ENCODE measurements around the gene SHOC2. TPM values are rescaled to one million over a fixed set of nuclear protein-coding genes. Genes with fewer than 3 reads are reported as not detected.

Gene SHOC2
- polyA plus RNA-seq, 1 donor (not counting 4 experiments of a cell fraction or from before 2014, with no cell fraction given) = 27.7 TPM

DNA sequence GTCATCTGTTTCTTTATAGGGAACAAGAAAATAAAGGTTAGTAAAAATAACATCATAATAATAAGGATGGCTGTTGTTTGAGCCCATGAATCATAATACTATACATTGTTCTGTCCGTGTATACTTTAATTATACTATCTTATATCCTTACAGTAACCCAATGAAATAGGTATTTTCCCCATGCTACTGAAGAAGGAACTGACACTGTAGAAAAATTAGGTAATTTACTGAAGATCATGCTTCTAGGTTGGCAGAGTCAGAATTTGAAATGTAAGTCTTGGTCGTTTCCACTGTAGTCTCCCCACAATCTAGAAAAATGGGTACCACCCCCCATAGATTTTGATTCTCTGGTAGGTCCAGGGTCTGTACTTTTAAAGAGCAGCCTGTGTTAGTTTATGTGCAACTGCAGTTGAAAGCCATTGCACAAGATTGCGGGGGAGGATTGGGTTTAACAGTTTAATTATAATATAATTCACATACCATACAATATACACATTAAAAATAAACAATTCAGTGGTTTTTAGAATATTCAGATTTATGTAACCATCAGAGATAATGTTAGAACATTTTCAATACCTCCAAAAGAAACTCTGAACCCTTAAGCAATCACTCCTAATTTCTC lies 47.7 kb downstream of the SHOC2 start:
- Histone ChIP-seq H3K4me3 (ENCODE audit: control insufficient read depth in 2 of 3, extremely low read depth in 1 of 3, insufficient read depth in 2 of 3, low read depth in 1 of 3, low read length in 3 of 3) (no peak overlapping the region), H3K79me2 (ENCODE audit: control insufficient read depth, insufficient read depth, low read length) (peaks cover 69% of the 10 kb centered on the region), H3K9ac (ENCODE audit: control insufficient read depth, extremely low read depth, insufficient read depth, low read length) (no peak overlapping the region)

DNA sequence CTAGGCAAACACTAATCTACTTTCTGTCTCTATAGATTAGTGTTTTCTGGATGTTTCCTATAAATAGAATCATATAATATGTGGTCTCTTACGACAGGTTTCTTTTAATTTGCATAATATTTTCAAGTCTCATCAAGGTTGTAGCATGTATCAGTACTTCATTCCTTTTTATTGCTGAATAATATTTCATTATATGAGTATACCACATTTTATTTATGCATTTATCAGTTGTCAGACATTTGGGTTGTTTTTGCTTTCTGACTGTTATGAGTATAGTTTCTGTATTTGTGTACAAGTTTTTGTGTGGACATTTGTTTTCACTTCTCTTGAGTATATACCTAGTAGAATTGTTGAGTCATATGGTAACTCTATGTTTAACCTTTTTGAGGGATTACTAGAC lies 48.2 kb downstream of the SHOC2 start:
- DNase-seq (ENCODE audit: low read depth, low spot score) (no peak), FAIRE-seq (no peak)
- peaks cover 69% of the 10 kb centered on the region for H3K79me2 ChIP-seq (ENCODE audit: control insufficient read depth, insufficient read depth, low read length)
- H3K27me3 ChIP-seq (ENCODE audit: control insufficient read depth, extremely low read depth, insufficient read depth, low read length) = no peaks in the 10 kb centered on the region
- H4K20me1 ChIP-seq (ENCODE audit: control insufficient read depth, extremely low read depth, insufficient read depth, low read length) = no peaks in the 10 kb centered on the region
- no peaks in the 10 kb centered on the region for H3K4me1 ChIP-seq (ENCODE audit: control insufficient read depth, extremely low read depth, insufficient read depth, low read length)
- no peak overlapping the region for H3K4me2 ChIP-seq (ENCODE audit: control insufficient read depth, extremely low read depth, insufficient read depth, low read depth, low read length)
- no peaks in the 10 kb centered on the region for H3K9me3 ChIP-seq (ENCODE audit: control insufficient read depth, low read depth, low read length)
- H3K4me3 ChIP-seq (ENCODE audit: control insufficient read depth in 2 of 3, extremely low read depth in 1 of 3, insufficient read depth in 2 of 3, low read depth in 1 of 3, low read length in 3 of 3) = no peak overlapping the region
- no peaks in the 10 kb centered on the region for H3K9me1 ChIP-seq (ENCODE audit: control insufficient read depth, extremely low read depth, insufficient read depth, low read length)
- no peak overlapping the region for H3K9ac ChIP-seq (ENCODE audit: control insufficient read depth, extremely low read depth, insufficient read depth, low read length)
- no peaks in the 10 kb centered on the region for H3K36me3 ChIP-seq (ENCODE audit: control insufficient read depth in 2 of 2, extremely low read depth in 1 of 2, insufficient read depth in 2 of 2, low read length in 2 of 2)
- H3K27ac ChIP-seq (ENCODE audit: control insufficient read depth, insufficient read depth, low read length) = no peak overlapping the region
- TF ChIP-seq EZH2 (IDR thresholded peaks at IDR 0.05; ENCODE audit: low read length) = no peak
- TF ChIP-seq, protein P1, sequence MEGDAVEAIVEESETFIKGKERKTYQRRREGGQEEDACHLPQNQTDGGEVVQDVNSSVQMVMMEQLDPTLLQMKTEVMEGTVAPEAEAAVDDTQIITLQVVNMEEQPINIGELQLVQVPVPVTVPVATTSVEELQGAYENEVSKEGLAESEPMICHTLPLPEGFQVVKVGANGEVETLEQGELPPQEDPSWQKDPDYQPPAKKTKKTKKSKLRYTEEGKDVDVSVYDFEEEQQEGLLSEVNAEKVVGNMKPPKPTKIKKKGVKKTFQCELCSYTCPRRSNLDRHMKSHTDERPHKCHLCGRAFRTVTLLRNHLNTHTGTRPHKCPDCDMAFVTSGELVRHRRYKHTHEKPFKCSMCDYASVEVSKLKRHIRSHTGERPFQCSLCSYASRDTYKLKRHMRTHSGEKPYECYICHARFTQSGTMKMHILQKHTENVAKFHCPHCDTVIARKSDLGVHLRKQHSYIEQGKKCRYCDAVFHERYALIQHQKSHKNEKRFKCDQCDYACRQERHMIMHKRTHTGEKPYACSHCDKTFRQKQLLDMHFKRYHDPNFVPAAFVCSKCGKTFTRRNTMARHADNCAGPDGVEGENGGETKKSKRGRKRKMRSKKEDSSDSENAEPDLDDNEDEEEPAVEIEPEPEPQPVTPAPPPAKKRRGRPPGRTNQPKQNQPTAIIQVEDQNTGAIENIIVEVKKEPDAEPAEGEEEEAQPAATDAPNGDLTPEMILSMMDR (optimal IDR thresholded peaks at IDR 0.05 in 1 of 3, IDR thresholded peaks at IDR 0.05 in 1 of 3, conservative IDR thresholded peaks at IDR 0.05 in 1 of 3; ENCODE audit: extremely low read depth in 1 of 3, insufficient read depth in 2 of 3, low read length in 3 of 3) = no peak
- dilution Hi-C loops (cut with MboI; ENCODE audit: extremely low pct_ligation_motif_present, low sequenced_read_pairs) = no loop called here
- no peak overlapping the region for H2AFZ ChIP-seq (ENCODE audit: control insufficient read depth, low read length)

More for the DNA sequence above, 47.7 kb downstream of the SHOC2 start:
- H3K9me3 ChIP-seq (ENCODE audit: control insufficient read depth, low read depth, low read length) = no peaks in the 10 kb centered on the region
- H3K4me2 ChIP-seq (ENCODE audit: control insufficient read depth, extremely low read depth, insufficient read depth, low read depth, low read length) = no peak overlapping the region
- H3K27me3 ChIP-seq (ENCODE audit: control insufficient read depth, extremely low read depth, insufficient read depth, low read length) = no peaks in the 10 kb centered on the region
- no peaks in the 10 kb centered on the region for H3K36me3 ChIP-seq (ENCODE audit: control insufficient read depth in 2 of 2, extremely low read depth in 1 of 2, insufficient read depth in 2 of 2, low read length in 2 of 2)
- H2AFZ ChIP-seq (ENCODE audit: control insufficient read depth, low read length) = no peak overlapping the region
- H3K9me1 ChIP-seq (ENCODE audit: control insufficient read depth, extremely low read depth, insufficient read depth, low read length) = no peaks in the 10 kb centered on the region
- DNase-seq (ENCODE audit: low read depth, low spot score) (no peak), FAIRE-seq (no peak)
- no peak overlapping the region for H3K27ac ChIP-seq (ENCODE audit: control insufficient read depth, insufficient read depth, low read length)
- dilution Hi-C loops (cut with MboI; ENCODE audit: extremely low pct_ligation_motif_present, low sequenced_read_pairs) = no loop called here
- H4K20me1 ChIP-seq (ENCODE audit: control insufficient read depth, extremely low read depth, insufficient read depth, low read length) = no peaks in the 10 kb centered on the region
- no peaks in the 10 kb centered on the region for H3K4me1 ChIP-seq (ENCODE audit: control insufficient read depth, extremely low read depth, insufficient read depth, low read length)
- TF ChIP-seq, protein P1 (optimal IDR thresholded peaks at IDR 0.05 in 1 of 3, IDR thresholded peaks at IDR 0.05 in 1 of 3, conservative IDR thresholded peaks at IDR 0.05 in 1 of 3; ENCODE audit: extremely low read depth in 1 of 3, insufficient read depth in 2 of 3, low read length in 3 of 3) = no peak
- TF ChIP-seq EZH2 (IDR thresholded peaks at IDR 0.05; ENCODE audit: low read length) = no peak
